Right cardiac atrium (tissue), 5 donors: ENCODE measurements around the gene STK32C. TPM values are rescaled to one million over a fixed set of nuclear protein-coding genes. Genes with fewer than 3 reads are reported as not detected.
A peak's percentile ranks its signal among the peaks of the same experiment; 100 is the strongest.

Source experiments
- ATAC-seq, 2 donors: fragments of 200-7000 bp; cut with Tn5 transposase; one replicate each; pipeline versions ENCODE4 v1.8.0 to v1.9.1; 2020; ENCODE audit warnings: moderate library complexity in 2 of 2, mild to moderate bottlenecking in 1 of 2
- DNase-seq, 3 donors: peaks; one replicate each; pipeline ENCODE4 v3.0.0-alpha.2; 2020
- H3K27ac ChIP-seq: one replicate; pipeline ENCODE4 v1.5.1; 2013; ENCODE audit warnings: mild to moderate bottlenecking, low read length, control low read depth, moderate library complexity
- H3K27me3 ChIP-seq: one replicate; pipeline ENCODE4 v1.6.1; 2013; ENCODE audit not compliant: control insufficient read depth, insufficient read depth
- H3K4me1 ChIP-seq: one replicate; pipeline ENCODE4 v1.6.1; 2013; ENCODE audit warnings: low read length; ENCODE audit not compliant: control insufficient read depth, insufficient read depth
- H3K4me3 ChIP-seq: one replicate; pipeline ENCODE4 v1.5.1; 2013; ENCODE audit warnings: low read length, control low read depth
- H3K9me3 ChIP-seq: one replicate; pipeline ENCODE4 v1.6.1; 2013; ENCODE audit warnings: low read length; ENCODE audit not compliant: control insufficient read depth
- WGBS: extraction: QIAGEN DNeasy Blood & Tissue Kit; methylation state at CpG from one replicate; pipeline ENCODE4 v1.1.7; 2013; 5-methylcytosine and 5-hydroxymethylcytosine counted together
- intact Hi-C, 4 donors: fragments of 100-400 bp; cut with DNase I; formaldehyde crosslinking; loops; one replicate each; pipeline versions ENCODE4 v1.11.0 to v1.14.0; 2022 to 2023
- polyA plus RNA-seq: library from polyadenylated mRNA; stranded (reverse); fragments of 200-250 nt; gene quantifications from one replicate; pipeline ENCODE4 v1.2.3, GENCODE V29; 2013
- total RNA-seq, 4 donors: library from RNA; stranded (reverse); fragmentation: NEBNext Ultra II Directional; extraction: Animal tissue kit (Norgen Biotek cat#: 25700); gene quantifications; one replicate each; pipeline ENCODE4 v1.2.1, GENCODE V29; 2021
- donor health status: healthy with polysubstance abuse.
- donor health status: DM: no; HTN: yes; CAD: no.
- donor health status: DM: no; HTN: no; CAD: no.
- donor health status: DM: no; HTN: yes; CAD: no; lungs with severe emphysema.
- donor health status: DM: yes; HTN: yes; CAD: no.

STK32C gene
- total and polyA plus RNA-seq, 5 donors = 5.7 to 7.3 (median 6.9) TPM

- intact Hi-C loops = no loop called here
- H3K27ac ChIP-seq = no peak overlapping the region
- WGBS = 76% methylated on average over 18 of the region's 18 CpGs
Observed at GRCh38 chr10:132233501-132234085, 74.2 kb downstream of the STK32C start.

DNA sequence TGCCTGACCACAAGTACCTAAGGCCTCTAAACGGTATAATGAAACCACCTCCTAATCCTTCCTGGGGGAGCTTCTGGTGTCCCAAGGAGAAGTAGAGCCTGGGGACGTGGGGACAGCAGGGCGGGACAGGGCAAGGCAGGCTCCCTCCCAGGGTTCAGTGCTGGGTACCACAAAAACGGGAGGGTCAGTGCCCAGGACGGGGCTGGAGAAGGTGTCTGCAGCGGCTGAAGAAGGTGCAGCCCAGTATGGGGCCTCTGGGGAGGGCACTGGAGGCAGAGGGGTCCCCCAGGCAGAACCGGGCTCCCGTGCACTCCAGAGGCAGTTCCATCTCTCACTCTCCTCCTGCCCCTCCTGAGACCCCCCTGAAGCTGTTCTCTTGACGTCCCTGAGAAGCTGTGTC is 74.8 kb downstream of the STK32C start:
- intact Hi-C loops = no loop called here
- ATAC-seq = no peak
- H3K27ac ChIP-seq = no peak overlapping the region

More at GRCh38 chr10:132233501-132234085, 74.2 kb downstream of the STK32C start:
- Histone ChIP-seq H3K27me3 (no peaks in the 10 kb centered on the region), H3K4me1 (no peaks in the 10 kb centered on the region), H3K9me3 (no peaks in the 10 kb centered on the region), H3K4me3 (no peak overlapping the region)
- no peak for ATAC-seq
- peak in 2 of 3 donors; percentile 47 to 55 for DNase-seq

DNA sequence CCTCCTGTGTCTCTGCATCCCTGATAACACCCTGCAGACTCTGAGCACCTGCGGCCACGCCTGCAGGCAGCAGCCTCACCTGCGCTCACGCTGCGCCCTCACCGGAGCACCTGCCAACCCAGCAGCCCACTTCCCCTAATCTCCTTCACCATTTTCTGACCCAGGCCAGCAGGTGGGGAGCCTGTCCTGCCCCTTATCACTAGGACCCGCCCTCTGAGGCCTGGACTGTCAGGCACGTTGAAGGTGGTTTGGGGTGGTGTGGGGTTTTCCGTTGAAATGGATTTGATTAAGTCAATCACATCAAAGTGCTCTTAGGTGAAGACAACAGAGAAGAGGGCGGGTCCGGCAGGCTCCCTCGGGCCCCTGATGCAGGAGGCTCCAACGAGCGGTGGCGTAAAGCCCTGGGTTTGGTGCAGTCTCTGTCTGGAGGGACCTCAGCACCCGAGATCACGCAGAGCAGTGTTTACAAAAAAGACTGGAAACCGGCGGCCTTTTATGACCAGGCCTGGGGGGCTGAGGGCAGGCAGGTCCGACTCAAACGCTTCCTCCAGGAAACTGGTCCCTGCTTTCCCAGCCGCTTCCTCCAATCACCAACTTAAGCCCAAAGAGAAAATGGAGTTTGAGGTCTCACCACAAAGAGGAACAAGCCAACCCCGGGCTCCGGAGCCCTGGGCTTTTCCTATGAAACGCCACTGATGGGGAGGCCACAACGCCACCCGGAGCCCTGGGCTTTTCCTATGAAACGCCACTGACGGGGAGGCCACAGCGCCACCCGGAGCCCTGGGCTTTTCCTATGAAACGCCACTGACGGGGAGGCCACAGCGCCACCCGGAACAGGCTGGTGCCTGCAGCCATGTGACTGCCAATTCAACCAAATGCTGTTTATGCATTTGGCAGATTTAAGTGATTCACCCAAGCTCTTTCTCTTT is 75.5 kb downstream of the STK32C start:
- H3K27ac ChIP-seq = no peak overlapping the region

More for the DNA sequence above, 74.8 kb downstream of the STK32C start:
- H3K4me3 ChIP-seq = no peak overlapping the region
- no peaks in the 10 kb centered on the region for H3K9me3 ChIP-seq
- no peaks in the 10 kb centered on the region for H3K27me3 ChIP-seq
- peak in 2 of 3 donors; percentile 27 to 29 for DNase-seq
- H3K4me1 ChIP-seq = no peaks in the 10 kb centered on the region
- 80% methylated on average over 9 of the region's 9 CpGs for WGBS

GRCh38 chr10:132231656-132232022 is 76.1 kb downstream of the STK32C start:
- no peaks in the 10 kb centered on the region for H3K4me1 ChIP-seq
- no peaks in the 10 kb centered on the region for H3K9me3 ChIP-seq
- no peak overlapping the region for H3K27ac ChIP-seq
- DNase-seq (peak in 1 of 3 donors; percentile 12), ATAC-seq (no peak)
- H3K4me3 ChIP-seq = no peak overlapping the region
- intact Hi-C loops = no loop called here
- H3K27me3 ChIP-seq = no peaks in the 10 kb centered on the region
- WGBS = 90% methylated on average over 13 of the region's 13 CpGs

More for the DNA sequence above, 75.5 kb downstream of the STK32C start:
- H3K27me3 ChIP-seq = no peaks in the 10 kb centered on the region
- H3K4me3 ChIP-seq = no peak overlapping the region
- H3K4me1 ChIP-seq = no peaks in the 10 kb centered on the region
- no peak for ATAC-seq
- no peaks in the 10 kb centered on the region for H3K9me3 ChIP-seq
- peak in 2 of 3 donors; percentile 76 to 79 for DNase-seq
- intact Hi-C loops = no loop called here
- WGBS = 74% methylated on average over 35 of the region's 35 CpGs

DNA sequence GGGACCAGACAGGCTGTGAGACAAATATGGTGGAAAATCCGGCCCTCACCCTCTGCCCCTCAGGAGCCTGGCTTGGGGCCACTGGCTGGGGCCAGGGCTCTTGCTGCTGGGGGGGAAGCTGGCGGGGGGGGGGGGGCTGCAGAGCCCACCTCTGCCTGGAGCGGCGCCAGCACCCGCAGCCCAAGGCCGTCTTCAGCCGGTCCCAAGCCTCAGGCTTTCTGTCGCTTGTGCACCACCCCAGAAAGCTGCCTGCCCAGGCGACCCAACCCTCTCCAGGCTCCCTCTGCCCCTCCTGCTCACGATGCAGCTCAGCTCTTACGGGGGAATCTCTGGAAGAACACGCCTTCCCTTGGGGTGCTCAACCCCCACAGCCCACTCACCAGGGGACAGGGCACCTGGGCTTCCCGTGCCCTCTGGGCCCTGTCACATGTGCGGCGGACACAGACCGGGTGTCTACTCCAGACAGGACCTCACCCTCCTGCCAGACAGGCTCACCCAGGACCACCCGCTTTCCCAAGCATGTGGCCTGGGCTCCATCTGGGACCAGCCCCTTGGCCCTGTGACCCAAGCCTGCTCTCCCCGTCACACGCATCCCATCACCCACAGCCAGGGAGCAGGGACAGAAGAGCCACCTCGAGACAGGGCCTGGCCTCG is 77.1 kb downstream of the STK32C start:
- 84% methylated on average over 21 of the region's 21 CpGs for WGBS
- no peak overlapping the region for H3K27ac ChIP-seq
- DNase-seq = peak in 2 of 3 donors; percentile 33 to 48

GRCh38 chr10:132229834-132230556 is 77.8 kb downstream of the STK32C start:
- WGBS = 57% methylated on average over 36 of the region's 36 CpGs
- H3K27me3 ChIP-seq = no peaks in the 10 kb centered on the region
- DNase-seq = peak in 2 of 3 donors; percentile 72 to 75
- H3K4me3 ChIP-seq = no peak overlapping the region
- ATAC-seq = peak; percentile 22 to 32
- intact Hi-C loops = loop anchor here in 1 of 4 donors (5.0 kb wide), 1 partner anchor 222 kb away; no protein-coding TSS in a partner anchor
- no peaks in the 10 kb centered on the region for H3K4me1 ChIP-seq
- no peaks in the 10 kb centered on the region for H3K9me3 ChIP-seq
- H3K27ac ChIP-seq = no peak overlapping the region

More for the DNA sequence above, 77.1 kb downstream of the STK32C start:
- no peak for ATAC-seq
- H3K4me3 ChIP-seq = no peak overlapping the region
- H3K9me3 ChIP-seq = no peaks in the 10 kb centered on the region
- no peaks in the 10 kb centered on the region for H3K27me3 ChIP-seq
- no peaks in the 10 kb centered on the region for H3K4me1 ChIP-seq
- intact Hi-C loops = no loop called here

GRCh38 chr10:132229096-132229495 is 78.7 kb downstream of the STK32C start:
- Histone ChIP-seq H3K27ac (no peak overlapping the region), H3K27me3 (no peaks in the 10 kb centered on the region), H3K9me3 (no peaks in the 10 kb centered on the region), H3K4me3 (no peak overlapping the region), H3K4me1 (no peaks in the 10 kb centered on the region)
- WGBS = 74% methylated on average over 6 of the region's 6 CpGs
- intact Hi-C loops = loop anchor here in 1 of 4 donors (5.0 kb wide), 1 partner anchor 223 kb away; no protein-coding TSS in a partner anchor
- ATAC-seq (no peak), DNase-seq (peak in 2 of 3 donors; percentile 22 to 52)

- no peak overlapping the region for H3K27ac ChIP-seq
- DNase-seq = peak in 2 of 3 donors; percentile 31 to 43
- no peaks in the 10 kb centered on the region for H3K4me1 ChIP-seq
- intact Hi-C loops = loop anchor here in 1 of 4 donors (5.0 kb wide), 1 partner anchor 224 kb away; no protein-coding TSS in a partner anchor
- H3K9me3 ChIP-seq = no peaks in the 10 kb centered on the region
- no peak for ATAC-seq
- H3K4me3 ChIP-seq = no peak overlapping the region
- no peaks in the 10 kb centered on the region for H3K27me3 ChIP-seq
- WGBS = 82% methylated on average over 14 of the region's 14 CpGs
Observed at GRCh38 chr10:132228616-132229015, 79.1 kb downstream of the STK32C start.

DNA sequence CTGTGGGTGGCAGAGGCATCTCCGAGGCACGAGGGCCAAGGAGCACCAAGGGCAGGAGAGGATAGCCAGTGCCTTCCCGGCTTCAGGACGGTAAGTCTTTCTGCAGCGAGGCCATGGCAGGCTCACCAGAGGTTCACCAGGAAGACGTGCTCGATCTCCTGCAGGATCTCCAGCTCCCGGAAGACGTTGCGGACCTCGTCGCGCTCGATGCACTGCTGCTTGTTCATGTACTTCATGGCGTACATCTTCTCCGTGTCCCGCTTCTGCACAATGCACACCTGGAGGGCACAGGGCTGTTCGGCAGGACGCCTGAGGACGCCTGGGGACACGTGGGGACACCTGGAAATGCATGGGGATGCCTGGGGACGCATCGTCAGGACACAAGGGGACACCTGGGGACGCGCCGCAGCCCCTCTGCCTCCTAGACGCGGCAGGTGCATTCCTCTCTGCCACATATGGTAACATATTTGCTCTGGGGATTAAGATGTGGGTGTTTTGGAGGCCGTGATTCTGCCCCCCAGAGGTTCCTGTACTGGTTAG is 79.8 kb downstream of the STK32C start:
- ATAC-seq (no peak), DNase-seq (peak in 2 of 3 donors; percentile 9 to 44)
- H3K9me3 ChIP-seq = no peaks in the 10 kb centered on the region
- 90% methylated on average over 29 of the region's 29 CpGs for WGBS
- no peaks in the 10 kb centered on the region for H3K27me3 ChIP-seq
- no peak overlapping the region for H3K27ac ChIP-seq
- H3K4me1 ChIP-seq = no peaks in the 10 kb centered on the region
- intact Hi-C loops = loop anchor here in 2 of 4 donors (2.0 to 5.0 kb wide), 2 partner anchors 121 to 224 kb away; no protein-coding TSS in a partner anchor
- no peak overlapping the region for H3K4me3 ChIP-seq
